ENCODE data around the gene KCTD7. TPM values are rescaled to one million over a fixed set of nuclear protein-coding genes. Genes with fewer than 3 reads are reported as not detected.

Gene KCTD7
- total RNA-seq, 2 donors from 2014 or later, result 4.1 to 6.1 TPM

DNA sequence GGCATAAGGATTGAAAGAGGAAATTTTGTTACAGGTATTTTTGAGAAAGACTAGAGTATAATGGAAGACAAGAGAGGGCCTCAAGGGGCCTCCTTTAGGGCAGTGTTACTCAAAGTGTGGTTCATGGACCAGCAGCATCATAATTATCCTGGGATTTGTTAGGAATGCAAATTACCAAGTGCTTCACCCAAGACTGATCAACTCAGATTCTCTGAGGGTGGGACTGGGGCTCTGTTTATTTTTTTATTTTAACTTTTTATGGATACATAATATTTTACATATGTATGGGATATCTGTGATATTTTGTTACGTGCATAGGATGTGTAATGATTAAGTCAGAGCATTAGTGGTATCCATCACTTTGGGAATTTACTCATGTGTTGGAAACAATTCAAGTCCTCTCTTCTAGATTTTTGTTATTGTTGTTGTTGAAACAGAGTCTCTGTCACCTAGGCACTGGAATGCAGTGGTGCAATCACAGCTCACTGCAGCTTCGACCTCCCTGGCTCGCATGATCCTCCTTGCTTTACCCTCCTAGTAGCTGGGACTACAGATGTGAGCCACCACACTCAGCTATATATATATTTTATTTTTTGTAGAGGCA, 2.2 kb upstream of the KCTD7 start:
- DNase-seq, result no peak
- no peak overlapping the region for H3K27ac ChIP-seq
- H3K27me3 ChIP-seq, result no peaks in the 10 kb centered on the region
- no peak overlapping the region for H3K4me3 ChIP-seq
- no peaks in the 10 kb centered on the region for H3K9me3 ChIP-seq
- TF ChIP-seq, protein P1, sequence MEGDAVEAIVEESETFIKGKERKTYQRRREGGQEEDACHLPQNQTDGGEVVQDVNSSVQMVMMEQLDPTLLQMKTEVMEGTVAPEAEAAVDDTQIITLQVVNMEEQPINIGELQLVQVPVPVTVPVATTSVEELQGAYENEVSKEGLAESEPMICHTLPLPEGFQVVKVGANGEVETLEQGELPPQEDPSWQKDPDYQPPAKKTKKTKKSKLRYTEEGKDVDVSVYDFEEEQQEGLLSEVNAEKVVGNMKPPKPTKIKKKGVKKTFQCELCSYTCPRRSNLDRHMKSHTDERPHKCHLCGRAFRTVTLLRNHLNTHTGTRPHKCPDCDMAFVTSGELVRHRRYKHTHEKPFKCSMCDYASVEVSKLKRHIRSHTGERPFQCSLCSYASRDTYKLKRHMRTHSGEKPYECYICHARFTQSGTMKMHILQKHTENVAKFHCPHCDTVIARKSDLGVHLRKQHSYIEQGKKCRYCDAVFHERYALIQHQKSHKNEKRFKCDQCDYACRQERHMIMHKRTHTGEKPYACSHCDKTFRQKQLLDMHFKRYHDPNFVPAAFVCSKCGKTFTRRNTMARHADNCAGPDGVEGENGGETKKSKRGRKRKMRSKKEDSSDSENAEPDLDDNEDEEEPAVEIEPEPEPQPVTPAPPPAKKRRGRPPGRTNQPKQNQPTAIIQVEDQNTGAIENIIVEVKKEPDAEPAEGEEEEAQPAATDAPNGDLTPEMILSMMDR (IDR thresholded peaks at IDR 0.05), result no peak
- H3K36me3 ChIP-seq, result no peaks in the 10 kb centered on the region
- peaks cover 7% of the 10 kb centered on the region for H3K4me1 ChIP-seq
- intact Hi-C loops (cut with DNase I), result no loop called here
- no peak overlapping the region for H3K9ac ChIP-seq (ENCODE audit: low read depth in 2 of 2, low read length in 2 of 2)

DNA sequence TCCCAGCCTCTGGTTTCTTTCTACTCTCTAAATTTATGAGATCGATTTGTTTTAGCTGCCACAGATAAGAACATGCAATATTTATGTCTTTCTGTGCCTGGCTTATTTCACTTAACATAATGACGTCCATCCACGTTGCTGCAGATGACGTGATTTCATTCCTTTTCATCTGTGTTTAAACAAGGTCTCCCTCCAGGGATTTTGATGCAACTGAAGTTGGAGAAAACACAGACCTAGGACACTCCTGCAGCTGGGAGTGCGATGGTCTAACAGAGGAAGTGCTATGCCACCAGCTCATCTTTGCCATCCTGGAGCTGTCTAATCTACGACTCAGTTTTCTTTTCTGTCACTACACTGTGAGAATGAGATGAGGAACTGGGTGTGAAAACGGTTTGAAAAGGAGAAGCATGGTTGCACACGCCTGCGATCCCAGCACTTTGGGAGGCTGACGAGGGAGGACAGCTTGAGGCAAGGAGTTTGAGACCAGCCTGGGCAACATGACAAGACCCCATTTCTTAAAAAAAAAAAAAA, 1.5 kb upstream of the KCTD7 start:
- no peak for DNase-seq
- intact Hi-C loops (cut with DNase I), result no loop called here
- H3K4me3 ChIP-seq, result no peak overlapping the region

DNA sequence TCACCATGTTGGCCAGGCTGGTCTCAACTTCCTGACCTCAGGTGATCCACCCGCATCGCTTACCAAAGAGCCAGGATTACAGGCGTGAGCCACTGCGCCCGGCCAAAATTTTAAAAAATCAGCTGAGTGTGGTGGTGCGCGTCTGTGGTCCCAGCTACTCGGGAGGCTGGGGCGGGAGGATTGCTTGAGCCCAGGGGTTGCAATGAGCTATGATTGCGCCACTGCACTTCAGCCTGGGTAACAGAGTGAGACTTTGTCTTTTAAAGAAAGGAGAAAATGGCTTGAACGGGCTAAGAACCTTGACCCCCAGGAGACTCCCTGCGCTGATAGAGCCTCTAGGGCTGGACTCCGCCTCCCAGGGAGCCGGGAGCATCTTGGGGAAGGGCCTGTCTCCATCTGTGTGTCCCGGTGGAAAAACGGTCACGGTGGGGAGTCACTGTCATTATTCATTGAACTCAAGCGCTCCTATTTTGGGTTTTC, 760 bp upstream of the KCTD7 start:
- H3K9ac ChIP-seq (ENCODE audit: low read depth in 2 of 2, low read length in 2 of 2), result peak overlapping the region; percentile 90 to 94
- no peaks in the 10 kb centered on the region for H3K36me3 ChIP-seq
- TF ChIP-seq, protein P1 (IDR thresholded peaks at IDR 0.05), result no peak
- H3K27me3 ChIP-seq, result no peaks in the 10 kb centered on the region
- H3K27ac ChIP-seq, result peak overlapping the region; percentile 88
- no peak for DNase-seq
- no peaks in the 10 kb centered on the region for H3K9me3 ChIP-seq
- peak overlapping the region; percentile 64 for H3K4me3 ChIP-seq
- peaks cover 7% of the 10 kb centered on the region for H3K4me1 ChIP-seq
- intact Hi-C loops (cut with DNase I), result loop anchor here (1.0 kb wide), 1 partner anchor 26 kb away; no protein-coding TSS in a partner anchor

More for the DNA sequence above, 1.5 kb upstream of the KCTD7 start:
- Histone ChIP-seq H3K9me3 (no peaks in the 10 kb centered on the region), H3K27ac (peak overlapping the region; percentile 88), H3K27me3 (no peaks in the 10 kb centered on the region), H3K4me1 (peaks cover 7% of the 10 kb centered on the region), H3K36me3 (no peaks in the 10 kb centered on the region), H3K9ac (ENCODE audit: low read depth in 2 of 2, low read length in 2 of 2) (peak overlapping the region in 1 of 2 donors; percentile 34)
- TF ChIP-seq, protein P1 (IDR thresholded peaks at IDR 0.05), result no peak

DNA sequence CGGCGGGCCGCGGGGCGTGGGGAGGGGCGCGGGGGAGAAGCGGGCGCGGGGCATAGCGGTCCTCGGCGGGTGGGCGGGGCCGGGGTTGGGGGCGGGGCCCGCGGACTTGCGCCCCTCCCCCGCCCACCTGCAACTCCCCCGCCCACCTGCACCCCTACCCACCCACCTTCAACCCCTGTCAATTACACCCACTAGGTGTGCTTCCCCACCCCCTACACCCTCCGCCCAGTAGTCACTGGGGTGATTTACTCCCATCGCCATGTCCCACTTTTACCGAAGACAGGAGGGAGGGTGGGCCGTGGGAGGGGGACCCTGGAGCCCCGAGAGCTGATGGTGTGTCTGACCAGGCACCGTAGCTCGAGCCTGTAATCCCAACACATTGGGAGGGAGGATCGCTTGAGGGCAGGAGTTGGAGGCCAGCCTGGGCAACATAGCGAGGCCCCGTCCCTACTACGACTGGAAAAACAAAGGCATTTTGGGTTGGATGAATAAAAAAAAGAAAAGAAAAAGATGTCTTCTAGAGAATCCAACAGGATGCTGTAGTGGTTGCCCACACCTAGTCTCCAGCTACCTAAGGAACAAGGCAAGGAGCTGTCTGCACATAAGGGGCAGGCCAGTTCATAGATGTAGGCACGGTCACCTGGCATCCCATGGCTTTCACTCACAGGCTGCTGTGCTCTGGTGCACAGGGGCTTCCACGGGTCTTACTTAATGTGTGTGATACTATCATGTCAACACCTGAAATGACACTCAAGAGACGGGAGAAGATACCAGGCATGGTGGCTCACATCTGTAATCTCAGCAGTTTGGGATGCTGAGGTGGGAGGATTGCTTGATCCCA, 761 bp downstream of the KCTD7 start:
- no peaks in the 10 kb centered on the region for H3K27me3 ChIP-seq
- H3K36me3 ChIP-seq, result no peaks in the 10 kb centered on the region
- H3K9me3 ChIP-seq, result no peaks in the 10 kb centered on the region
- H3K27ac ChIP-seq, result peak overlapping the region; percentile 88
- H3K4me3 ChIP-seq, result peak overlapping the region; percentile 64
- DNase-seq, result no peak
- peaks cover 7% of the 10 kb centered on the region for H3K4me1 ChIP-seq
- H3K9ac ChIP-seq (ENCODE audit: low read depth in 2 of 2, low read length in 2 of 2), result peak overlapping the region in 1 of 2 donors; percentile 82
- intact Hi-C loops (cut with DNase I), result no loop called here
- TF ChIP-seq, protein P1 (IDR thresholded peaks at IDR 0.05), result no peak

DNA sequence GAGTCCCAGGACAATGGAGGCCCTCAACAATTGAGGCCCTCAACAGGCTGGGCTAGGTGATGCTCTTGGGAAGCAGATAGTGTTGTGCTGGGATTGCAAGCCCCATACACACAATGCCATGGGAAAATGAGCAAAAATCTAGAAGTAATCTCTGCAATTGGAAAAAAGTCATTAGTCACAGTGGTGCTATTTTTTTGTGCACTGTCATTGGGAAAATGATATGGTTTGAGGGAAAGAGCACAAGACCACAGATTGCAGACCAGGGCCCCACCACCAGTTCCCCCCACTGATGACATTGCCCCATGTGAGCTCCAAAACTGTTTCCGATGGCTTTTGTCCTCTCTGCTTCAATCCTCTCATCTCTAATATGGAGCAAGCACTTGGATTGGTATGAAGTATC, 1.9 kb downstream of the KCTD7 start:
- Histone ChIP-seq H3K27ac (no peak overlapping the region), H3K9me3 (no peaks in the 10 kb centered on the region), H3K4me3 (no peak overlapping the region), H3K9ac (ENCODE audit: low read depth in 2 of 2, low read length in 2 of 2) (peak overlapping the region in 1 of 2 donors; percentile 34), H3K36me3 (no peaks in the 10 kb centered on the region), H3K27me3 (no peaks in the 10 kb centered on the region), H3K4me1 (peaks cover 7% of the 10 kb centered on the region)
- no peak for DNase-seq
- intact Hi-C loops (cut with DNase I), result no loop called here
- TF ChIP-seq, protein P1 (IDR thresholded peaks at IDR 0.05), result no peak

Measured in colonic mucosa (tissue), 4 donors.